HG03045 (cell line): ENCODE measurements around the gene LRRC45.

ENCODE experiments used
- ATAC-seq: cut with Tn5 transposase; IDR thresholded peaks from one replicate; pipeline ENCODE4 v1.9.1; 2021; ENCODE audit warnings: mild to moderate bottlenecking, moderate library complexity; ENCODE audit not compliant: unreplicated experiment

The LRRC45 gene

DNA sequence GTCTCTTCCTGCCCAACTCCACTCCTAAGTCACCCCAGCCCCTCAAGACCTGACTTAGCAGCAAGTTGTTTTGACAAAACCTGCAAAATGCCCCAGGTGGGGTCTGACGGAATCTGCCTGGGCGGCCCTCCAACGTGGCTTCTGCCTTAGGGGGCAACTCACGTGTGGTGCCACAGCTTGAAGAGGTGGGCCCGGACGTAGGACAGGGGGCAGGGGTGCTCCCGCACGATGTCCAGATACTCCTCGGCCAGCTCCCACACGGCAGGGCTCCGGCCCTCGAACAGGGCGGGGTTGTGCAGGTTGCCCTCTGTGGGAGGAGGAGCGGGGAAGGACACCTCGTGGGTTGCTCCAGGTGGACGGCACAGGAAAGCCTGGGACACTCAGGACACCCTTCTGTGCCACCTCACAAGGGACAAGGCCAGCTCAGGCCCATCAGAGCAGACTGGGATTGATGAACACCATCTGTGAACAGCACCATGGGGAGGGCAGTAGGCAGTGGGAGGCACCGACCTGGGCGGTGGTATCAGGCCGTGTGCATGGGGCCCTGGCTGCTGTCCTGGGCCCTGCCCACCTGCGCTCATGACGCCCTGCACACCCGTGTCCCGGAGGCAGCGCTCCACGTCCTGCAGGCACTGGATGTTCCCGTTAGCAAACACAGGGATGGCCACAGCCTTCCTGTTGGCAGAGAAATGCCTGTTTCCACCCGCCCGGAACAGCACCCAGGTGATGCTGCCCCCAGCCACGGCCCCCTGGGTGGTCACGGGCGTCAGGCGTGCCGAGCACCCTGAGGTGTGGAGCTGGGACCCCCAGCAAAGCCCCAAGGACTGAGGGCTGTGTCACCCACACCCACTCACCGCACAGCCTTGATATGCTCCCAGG lies 38.2 kb downstream of the LRRC45 start:
- no peak for ATAC-seq

- no peak for ATAC-seq
These were observed 39.2 kb downstream of the LRRC45 start for GRCh38 chr17:82062076-82062983.

DNA sequence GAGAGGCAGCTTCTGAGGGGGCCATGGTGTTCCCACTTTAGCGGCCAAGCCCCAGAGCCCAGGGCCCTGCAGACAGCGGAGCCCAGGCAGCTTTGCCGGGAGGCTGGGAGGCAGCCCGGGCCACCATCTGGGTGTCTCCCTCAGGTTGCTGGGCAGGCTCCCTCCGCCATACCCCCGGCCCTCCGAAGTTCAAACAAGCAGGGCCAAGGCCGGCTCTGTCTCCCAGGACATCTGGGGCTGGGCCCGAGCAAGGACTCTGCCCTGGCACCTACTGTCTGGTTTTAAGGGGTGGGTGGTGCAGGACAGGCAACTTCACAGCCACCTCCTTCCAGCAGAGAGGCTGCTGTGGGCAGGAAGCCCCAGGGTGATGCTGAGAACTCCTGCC lies 39.9 kb downstream of the LRRC45 start:
- ATAC-seq, result no peak

DNA sequence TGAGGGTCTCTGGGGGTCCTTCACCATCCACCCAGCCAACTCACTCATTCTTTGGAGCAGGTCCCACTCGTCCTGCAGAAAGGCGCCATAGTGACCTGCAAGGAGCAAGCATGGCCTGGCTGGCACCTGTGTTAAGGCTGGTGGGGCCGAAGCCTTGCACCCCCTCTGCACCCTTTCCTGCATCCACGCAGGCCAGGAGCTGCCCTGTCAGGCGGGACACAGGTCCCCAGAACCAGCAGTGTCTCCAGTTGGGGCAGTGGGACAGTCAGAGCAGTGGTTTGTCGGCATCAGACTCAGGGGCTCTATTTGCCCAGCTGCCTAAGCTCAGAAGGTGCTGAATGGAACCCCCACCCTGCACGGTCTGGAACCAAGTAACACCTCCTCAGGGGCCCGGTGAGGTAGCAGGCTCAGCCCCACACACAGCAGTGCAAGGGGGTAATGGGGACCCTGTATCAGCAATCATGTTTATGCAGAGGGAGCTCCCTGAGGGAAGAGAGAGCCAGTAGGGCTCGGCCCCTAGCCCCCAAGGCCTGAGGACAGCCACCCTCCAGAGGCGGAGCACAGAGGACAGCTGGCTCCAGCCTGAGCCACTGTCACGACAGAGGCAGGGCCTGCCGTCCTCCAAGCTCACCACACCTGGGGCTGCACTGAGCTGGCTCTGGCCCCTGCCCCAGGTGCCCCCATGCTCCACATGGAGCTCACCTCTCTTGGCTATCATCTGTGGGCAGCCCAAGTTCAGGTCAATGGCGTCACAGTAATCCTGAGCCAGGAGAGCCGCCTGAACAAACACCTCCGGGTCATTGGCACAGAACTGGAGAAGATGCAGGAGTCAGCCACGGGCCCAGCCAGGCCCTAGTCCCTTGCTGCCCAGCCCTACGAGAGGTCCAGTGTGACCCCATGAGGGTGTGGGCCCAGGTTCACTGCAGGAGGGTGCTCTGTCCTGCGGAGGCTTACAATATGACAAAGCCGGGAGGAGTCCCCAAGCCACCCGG lies 40.6 kb downstream of the LRRC45 start:
- ATAC-seq, result no peak

- ATAC-seq, result no peak
These were observed 41.5 kb downstream of the LRRC45 start for GRCh38 chr17:82064433-82065192.

DNA sequence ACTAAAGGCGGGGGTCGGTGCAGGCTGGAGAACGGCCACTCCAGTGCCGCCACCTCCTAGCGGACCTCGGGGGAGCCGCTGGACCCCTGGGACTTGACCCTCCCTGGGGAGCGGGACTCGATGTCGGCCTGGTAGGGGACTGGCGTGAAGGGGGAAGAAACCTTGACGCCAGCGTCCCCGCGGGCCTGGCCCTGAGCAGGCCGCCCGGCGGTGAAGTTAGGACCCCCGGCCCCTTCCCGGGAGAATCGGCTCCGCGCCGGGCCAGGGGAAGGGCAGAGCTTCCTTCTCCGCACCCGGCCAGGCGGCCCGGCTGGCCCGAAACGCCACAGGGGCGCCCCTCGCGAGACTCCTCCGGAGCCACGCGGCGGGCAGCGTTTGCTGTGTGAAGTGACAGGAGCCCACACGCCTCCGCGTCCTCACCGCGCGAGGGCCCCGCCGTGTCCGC lies 42.1 kb downstream of the LRRC45 start:
- no peak for ATAC-seq

DNA sequence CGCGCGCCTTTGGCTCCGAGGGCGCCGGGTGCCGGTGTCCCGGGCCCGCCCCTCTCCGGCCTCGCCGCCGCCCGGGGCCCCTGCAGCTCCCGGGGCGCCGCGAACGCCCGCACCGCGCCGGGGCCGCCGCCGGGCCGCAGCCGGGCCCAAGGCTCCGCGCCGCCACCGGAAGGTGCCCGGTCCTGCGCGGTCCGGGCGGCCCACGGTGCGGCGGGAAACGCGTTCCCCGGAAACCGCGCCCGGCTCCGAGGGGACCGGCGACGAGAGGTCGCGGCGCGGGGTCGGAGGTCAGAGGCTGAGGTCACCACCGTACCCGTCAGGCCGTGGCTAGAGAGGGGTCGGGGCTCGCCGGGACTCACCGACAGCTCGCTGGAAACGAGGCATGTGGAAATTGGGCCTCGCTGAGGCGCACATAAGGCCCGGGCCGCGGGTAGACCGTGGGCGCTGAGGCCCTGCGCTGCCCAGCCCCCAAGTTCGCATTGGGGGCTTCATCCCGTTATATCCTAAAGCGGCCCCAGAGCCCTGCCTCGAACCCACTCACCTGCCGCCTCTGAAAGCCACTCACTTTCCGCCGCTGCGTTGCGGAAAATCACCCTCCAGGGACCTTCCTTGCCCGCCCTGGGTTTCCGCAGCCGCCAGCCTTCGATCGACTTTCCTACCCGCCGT lies 42.7 kb downstream of the LRRC45 start, which contains the start of gene DUS1L:
TSS of gene DUS1L (minus strand) at position 167 of the 666 bp plus-strand sequence. CDS start 745 bp downstream, outside the sequence.
- ATAC-seq, result peak; percentile 65

GRCh38 chr17:82070611-82071010 lies 47.5 kb downstream of the LRRC45 start:
- ATAC-seq, result no peak

DNA sequence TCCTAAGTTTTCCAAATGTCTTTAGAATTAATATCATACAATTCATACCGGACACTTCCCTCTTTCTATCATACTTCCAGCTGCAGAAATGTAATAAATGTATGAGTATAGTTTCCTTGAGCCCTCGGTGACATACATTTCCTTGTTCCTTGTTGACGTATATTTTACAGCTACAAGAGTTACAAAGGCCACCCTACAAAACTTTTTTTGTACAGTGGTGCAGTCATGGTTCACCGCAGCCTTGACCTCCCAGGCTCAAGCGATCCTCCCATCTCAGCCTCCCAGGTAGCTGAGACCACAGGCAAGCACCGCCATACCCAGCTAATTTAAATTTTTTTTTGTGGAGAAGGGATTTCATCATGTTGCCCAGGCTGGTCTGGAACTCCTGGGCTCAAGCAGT lies 49.7 kb downstream of the LRRC45 start:
- ATAC-seq, result no peak

DNA sequence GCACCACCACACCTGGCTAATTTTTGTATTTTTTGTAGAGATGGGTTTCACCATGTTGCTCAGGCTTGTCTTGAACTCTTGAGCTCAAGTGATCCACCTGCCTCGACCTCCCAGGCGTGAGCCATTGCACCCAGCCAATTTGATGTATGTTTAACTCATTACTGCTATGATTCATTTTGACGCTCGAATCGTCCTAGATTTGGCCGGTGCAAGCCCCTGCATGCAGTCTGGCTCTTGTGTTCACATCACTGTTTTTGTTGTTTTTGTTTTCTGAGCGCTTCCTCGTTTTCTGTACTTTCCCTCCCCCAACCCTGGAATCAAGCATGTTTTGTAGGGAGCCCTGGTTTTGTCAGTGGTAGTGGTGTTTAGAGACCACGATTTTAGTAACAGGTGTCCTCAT lies 50.3 kb downstream of the LRRC45 start:
- ATAC-seq, result no peak

DNA sequence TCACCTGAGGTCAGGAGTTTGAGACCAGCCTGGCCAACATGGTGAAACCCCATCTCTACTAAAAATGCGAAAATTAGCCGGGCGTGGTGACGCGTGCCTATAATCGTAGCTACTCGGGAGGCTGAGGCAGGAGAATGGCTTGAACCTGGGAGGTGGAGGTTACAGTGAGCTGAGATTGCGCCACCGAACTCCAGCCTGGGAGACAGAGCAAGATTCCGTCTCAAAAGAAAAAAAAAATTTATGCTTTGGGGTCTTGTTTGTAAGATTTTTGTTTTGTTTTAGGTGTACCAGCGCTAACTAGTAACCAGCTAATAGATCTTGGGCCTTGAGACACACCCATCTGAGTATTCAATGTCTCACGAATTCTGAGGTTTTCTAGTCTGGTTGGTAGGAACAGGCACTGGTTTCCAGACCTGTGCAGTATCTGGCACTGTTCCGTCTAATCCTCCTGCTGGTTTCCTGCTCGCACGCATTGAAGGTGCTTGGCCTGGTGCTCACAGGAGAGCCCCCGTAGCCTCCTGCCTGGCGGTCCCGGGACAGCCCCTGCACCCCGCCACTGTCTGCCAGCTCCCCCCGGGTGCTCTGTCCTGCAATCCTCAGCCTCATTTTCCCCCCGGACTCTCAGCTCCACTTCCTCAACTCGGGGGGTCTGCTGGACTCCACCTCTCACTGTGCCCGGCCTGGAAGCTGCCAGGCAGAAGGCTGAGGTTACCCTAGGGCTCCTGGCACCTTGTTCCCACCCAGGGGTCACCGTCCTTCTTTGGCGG lies 53.1 kb downstream of the LRRC45 start:
- ATAC-seq, result no peak

DNA sequence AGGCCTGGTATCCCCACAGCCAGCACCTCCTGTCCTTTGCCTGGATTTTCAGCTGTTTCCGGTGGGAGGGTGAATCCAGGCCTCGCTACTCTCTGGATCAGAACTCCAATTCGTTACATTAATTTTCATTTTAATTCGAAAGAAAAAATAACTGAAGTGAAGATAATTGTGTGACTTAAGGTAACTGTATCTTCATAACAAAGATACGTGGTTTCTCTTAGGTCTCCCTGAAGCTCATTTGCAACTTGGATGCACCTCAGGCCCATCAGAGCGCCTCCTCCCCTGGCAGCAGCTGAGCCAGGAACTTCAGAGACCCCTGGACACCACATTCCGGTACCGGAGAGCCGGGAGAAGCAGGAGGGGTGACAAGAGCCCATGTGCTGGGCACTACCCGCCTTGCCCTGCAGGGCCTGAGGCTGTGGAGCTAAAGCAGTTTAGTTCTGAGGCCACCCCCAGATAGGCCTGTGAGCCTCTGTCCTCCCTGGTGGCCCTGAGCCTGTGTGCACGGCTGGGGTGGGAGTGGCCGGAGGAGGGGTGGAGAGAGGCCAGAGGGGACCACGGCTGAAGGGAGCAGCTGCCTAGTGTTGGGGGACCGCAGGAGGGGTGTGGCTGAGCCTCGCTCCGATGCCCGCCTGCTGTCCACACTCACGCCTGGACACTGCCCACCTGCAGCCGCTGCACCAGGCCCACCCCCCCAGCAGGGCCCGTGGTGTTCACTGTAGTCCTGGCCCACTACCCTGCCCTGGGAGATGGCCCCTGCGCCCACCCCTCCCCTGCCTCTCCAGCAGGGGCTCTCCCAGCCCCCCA lies 53.9 kb downstream of the LRRC45 start:
- no peak for ATAC-seq

- ATAC-seq, result no peak
These were observed 54.7 kb downstream of the LRRC45 start for GRCh38 chr17:82077617-82078358.

DNA sequence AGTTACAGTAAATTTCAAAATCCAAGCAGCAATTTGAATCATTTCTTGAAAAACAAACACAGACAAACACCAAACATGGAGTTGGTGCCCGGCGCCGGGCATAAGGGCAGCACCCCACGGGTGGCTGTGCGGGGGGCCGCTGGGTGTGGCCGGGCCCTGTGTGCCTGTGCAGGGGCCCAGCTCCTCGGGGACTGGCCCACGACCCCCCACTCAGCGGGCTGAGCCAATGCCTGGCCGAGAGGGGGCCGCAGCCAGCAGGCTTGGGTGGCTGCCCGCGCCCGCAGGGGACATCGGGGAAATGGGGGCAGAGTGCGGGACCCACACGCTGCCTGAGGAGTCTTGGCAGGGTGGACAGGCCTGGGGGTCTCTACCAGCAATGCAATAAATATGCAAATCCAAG lies 55.3 kb downstream of the LRRC45 start:
- no peak for ATAC-seq

- no peak for ATAC-seq
These were observed 56.0 kb downstream of the LRRC45 start for GRCh38 chr17:82079001-82079677.

DNA sequence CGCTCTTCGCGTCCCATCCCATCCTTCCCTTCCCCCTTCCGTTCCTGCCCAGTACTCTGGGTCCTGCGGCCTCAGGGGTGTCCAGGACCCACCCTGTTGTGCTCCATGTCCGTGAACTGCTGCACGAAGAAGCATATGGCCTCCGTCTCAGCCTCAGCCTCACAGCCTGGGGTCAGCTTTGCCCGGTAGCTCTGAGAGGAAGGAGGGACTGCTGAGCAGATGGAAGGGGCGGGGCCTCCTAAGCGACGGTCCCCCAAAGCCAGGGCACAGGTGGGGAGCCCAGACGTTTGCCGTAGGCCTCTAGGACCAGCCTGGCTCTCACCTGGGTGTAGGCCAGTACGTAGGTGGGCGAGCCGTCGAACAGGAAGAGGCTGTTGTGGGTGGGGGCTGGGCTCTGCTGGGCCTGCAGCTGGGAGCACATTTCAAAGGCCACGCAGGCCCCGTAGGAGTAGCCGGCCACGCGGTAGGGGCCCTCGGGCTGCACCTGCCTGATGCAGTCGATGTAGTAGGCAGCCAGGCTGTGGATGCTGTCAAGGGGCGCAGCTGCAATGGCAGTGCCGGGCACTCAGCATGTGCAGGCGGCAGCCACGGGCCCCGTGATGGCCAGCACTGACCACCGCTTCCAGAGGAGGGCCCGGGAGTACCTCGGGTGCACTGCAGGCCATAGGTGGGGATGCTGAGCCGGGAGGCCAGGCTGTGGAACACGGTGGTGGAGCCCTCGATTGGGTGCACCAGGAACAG lies 57.1 kb downstream of the LRRC45 start:
- ATAC-seq, result no peak
